Measurements from ENCODE around the gene PSMF1. TPM values are rescaled to one million over a fixed set of nuclear protein-coding genes. Genes with fewer than 3 reads are reported as not detected.

The PSMF1 gene
- total RNA-seq, 2 experiments from 2014 or later = 138 to 143 TPM

- Mint-ChIP-seq H3K36me3 (ENCODE audit: low read depth) (peaks cover 46% of the 10 kb centered on the region), H3K27ac (no peak overlapping the region), H3K9me3 (peaks cover 2% of the 10 kb centered on the region), H3K4me3 (no peak overlapping the region), H3K4me1 (ENCODE audit: low read depth) (peaks cover 2% of the 10 kb centered on the region), H3K27me3 (ENCODE audit: low read depth) (no peaks in the 10 kb centered on the region)
- no peak for DNase-seq
- CTCF ChIA-PET = interaction anchor here (0.5 to 1.2 kb wide), 2 partner anchors 262 to 354 kb away, joined by 3 read pairs; no protein-coding TSS in a partner anchor
- intact Hi-C loops (cut with micrococcal nuclease) = no loop called here
Measured at GRCh38 chr20:1150968-1151367, 32.6 kb downstream of the PSMF1 start.

DNA sequence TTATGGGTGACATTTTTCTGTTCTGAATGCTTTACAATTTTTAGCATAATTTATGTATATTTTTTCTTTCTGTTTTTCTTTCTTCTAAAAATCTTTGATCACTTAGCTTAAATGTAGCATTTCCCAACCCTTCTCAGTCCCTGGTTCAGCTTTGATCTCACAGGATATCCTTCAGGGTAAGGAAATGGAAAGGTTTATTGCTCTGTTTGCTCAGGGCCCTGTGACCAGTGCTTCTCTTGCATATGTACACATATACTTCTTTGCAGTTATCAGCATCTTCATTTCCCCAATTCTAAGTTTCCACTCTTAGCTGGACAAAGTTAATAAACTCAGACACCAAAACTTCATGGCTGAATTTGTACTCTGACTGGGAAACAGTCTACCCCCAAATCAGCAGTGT, 35.8 kb downstream of the PSMF1 start:
- H3K9me3 Mint-ChIP-seq = peaks cover 3% of the 10 kb centered on the region
- H3K36me3 Mint-ChIP-seq (ENCODE audit: low read depth) = peaks cover 45% of the 10 kb centered on the region

DNA sequence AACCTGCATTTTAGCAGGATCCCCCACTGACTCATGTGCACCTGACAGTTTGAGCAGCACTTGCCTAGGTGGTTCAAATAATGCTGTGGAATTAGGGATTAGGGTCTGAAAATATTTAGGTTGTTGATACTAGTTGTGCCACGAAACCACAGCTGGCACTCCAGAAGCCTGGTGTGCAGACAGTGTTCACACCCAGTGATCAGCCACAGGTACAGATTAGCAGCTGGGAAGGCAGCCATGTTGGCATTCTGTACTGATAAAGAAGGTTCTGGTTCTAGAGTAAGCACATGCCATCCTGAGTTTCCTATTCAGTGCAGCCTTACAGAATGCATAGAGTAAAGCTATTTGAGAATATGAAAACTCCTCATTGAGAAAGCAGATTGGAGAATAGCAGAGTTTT, 36.3 kb downstream of the PSMF1 start:
- no peak overlapping the region for H3K4me3 Mint-ChIP-seq
- peaks cover 43% of the 10 kb centered on the region for H3K36me3 Mint-ChIP-seq (ENCODE audit: low read depth)
- no peak overlapping the region for H3K27ac Mint-ChIP-seq
- no peaks in the 10 kb centered on the region for H3K27me3 Mint-ChIP-seq (ENCODE audit: low read depth)
- CTCF ChIA-PET = interaction anchor here (0.6 kb wide), 1 partner anchor 266 kb away, joined by 3 read pairs; no protein-coding TSS in a partner anchor
- intact Hi-C loops (cut with micrococcal nuclease) = no loop called here
- H3K9me3 Mint-ChIP-seq = peaks cover 3% of the 10 kb centered on the region
- H3K4me1 Mint-ChIP-seq (ENCODE audit: low read depth) = peaks cover 2% of the 10 kb centered on the region
- no peak for DNase-seq

More for the DNA sequence above, 35.8 kb downstream of the PSMF1 start:
- intact Hi-C loops (cut with micrococcal nuclease) = no loop called here
- DNase-seq = no peak
- CTCF ChIA-PET = no interaction called here
- no peak overlapping the region for H3K27ac Mint-ChIP-seq
- no peaks in the 10 kb centered on the region for H3K27me3 Mint-ChIP-seq (ENCODE audit: low read depth)
- H3K4me3 Mint-ChIP-seq = no peak overlapping the region
- H3K4me1 Mint-ChIP-seq (ENCODE audit: low read depth) = peaks cover 2% of the 10 kb centered on the region

- CTCF ChIA-PET = interaction anchor here (0.6 kb wide), 1 partner anchor 265 kb away, joined by 3 read pairs; no protein-coding TSS in a partner anchor
- DNase-seq = no peak
- intact Hi-C loops (cut with micrococcal nuclease) = no loop called here
- H3K27me3 Mint-ChIP-seq (ENCODE audit: low read depth) = no peaks in the 10 kb centered on the region
- no peak overlapping the region for H3K27ac Mint-ChIP-seq
- H3K4me3 Mint-ChIP-seq = no peak overlapping the region
- H3K36me3 Mint-ChIP-seq (ENCODE audit: low read depth) = peaks cover 46% of the 10 kb centered on the region
- H3K9me3 Mint-ChIP-seq = peaks cover 3% of the 10 kb centered on the region
- peaks cover 2% of the 10 kb centered on the region for H3K4me1 Mint-ChIP-seq (ENCODE audit: low read depth)
Measured at GRCh38 chr20:1155342-1155741, 36.9 kb downstream of the PSMF1 start.

GRCh38 chr20:1160496-1160895, 42.1 kb downstream of the PSMF1 start:
- no peak for DNase-seq
- Mint-ChIP-seq H3K4me3 (no peak overlapping the region), H3K27ac (no peak overlapping the region), H3K4me1 (ENCODE audit: low read depth) (no peaks in the 10 kb centered on the region), H3K36me3 (ENCODE audit: low read depth) (peaks cover 42% of the 10 kb centered on the region), H3K9me3 (peaks cover 3% of the 10 kb centered on the region), H3K27me3 (ENCODE audit: low read depth) (no peaks in the 10 kb centered on the region)
- intact Hi-C loops (cut with micrococcal nuclease) = no loop called here
- CTCF ChIA-PET = no interaction called here

DNA sequence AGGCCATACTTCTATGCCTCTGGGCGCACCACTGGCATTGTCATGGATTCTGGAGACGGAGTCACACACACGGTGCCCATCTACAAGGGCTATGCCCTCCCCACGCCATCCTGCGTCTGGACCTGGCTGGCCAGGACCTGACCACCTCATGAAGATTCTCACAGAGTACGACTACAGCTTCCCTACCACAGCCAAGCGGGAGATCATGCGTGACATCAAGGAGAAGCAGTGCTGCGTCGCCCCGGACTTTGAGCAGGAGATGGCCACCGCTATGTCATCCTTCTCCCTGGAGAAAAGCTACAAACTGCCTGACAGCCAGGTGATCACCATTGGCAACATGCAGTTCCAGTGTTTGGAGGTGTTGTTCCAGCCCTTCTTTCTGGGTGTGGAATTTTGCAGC, 42.6 kb downstream of the PSMF1 start:
- CTCF ChIA-PET = no interaction called here
- intact Hi-C loops (cut with micrococcal nuclease) = no loop called here
- Mint-ChIP-seq H3K36me3 (ENCODE audit: low read depth) (peaks cover 40% of the 10 kb centered on the region), H3K4me1 (ENCODE audit: low read depth) (no peaks in the 10 kb centered on the region), H3K4me3 (no peak overlapping the region), H3K9me3 (peaks cover under 1% of the 10 kb centered on the region), H3K27ac (no peak overlapping the region), H3K27me3 (ENCODE audit: low read depth) (no peaks in the 10 kb centered on the region)
- DNase-seq = no peak

DNA sequence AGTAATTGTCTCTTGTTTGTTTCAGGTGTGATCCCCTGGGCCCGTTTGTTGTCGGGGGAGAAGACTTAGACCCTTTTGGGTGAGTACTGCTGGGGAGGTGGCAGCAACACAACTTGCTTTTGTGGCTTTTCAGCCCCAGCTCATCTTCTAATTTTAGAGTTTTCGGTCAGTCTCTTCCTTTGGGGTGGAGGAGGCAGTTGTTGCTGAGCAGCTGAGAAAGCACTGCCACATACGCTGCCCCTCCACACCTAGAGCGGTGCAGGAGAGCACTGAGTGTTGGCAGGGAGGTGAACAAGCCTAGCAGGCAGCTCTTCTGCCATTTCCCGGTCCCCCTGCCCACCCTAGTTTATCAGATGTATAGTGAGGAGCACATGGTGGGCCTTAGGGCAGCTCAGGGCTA, 44.7 kb downstream of the PSMF1 start:
- Mint-ChIP-seq H3K4me3 (no peak overlapping the region), H3K4me1 (ENCODE audit: low read depth) (no peaks in the 10 kb centered on the region), H3K36me3 (ENCODE audit: low read depth) (peaks cover 52% of the 10 kb centered on the region), H3K9me3 (no peaks in the 10 kb centered on the region), H3K27ac (no peak overlapping the region), H3K27me3 (ENCODE audit: low read depth) (no peaks in the 10 kb centered on the region)
- DNase-seq = no peak
- CTCF ChIA-PET = interaction anchor here (0.7 kb wide), 1 partner anchor 23 kb away, joined by 4 read pairs; no protein-coding TSS in a partner anchor
- intact Hi-C loops (cut with micrococcal nuclease) = no loop called here

GRCh38 chr20:1163653-1164052, 45.3 kb downstream of the PSMF1 start:
- CTCF ChIA-PET = interaction anchor here (0.7 kb wide), 1 partner anchor 23 kb away, joined by 4 read pairs; no protein-coding TSS in a partner anchor
- intact Hi-C loops (cut with micrococcal nuclease) = no loop called here
- no peaks in the 10 kb centered on the region for H3K9me3 Mint-ChIP-seq
- DNase-seq = no peak
- H3K27me3 Mint-ChIP-seq (ENCODE audit: low read depth) = no peaks in the 10 kb centered on the region
- no peak overlapping the region for H3K4me3 Mint-ChIP-seq
- H3K36me3 Mint-ChIP-seq (ENCODE audit: low read depth) = peaks cover 58% of the 10 kb centered on the region
- H3K4me1 Mint-ChIP-seq (ENCODE audit: low read depth) = no peaks in the 10 kb centered on the region
- no peak overlapping the region for H3K27ac Mint-ChIP-seq

DNA sequence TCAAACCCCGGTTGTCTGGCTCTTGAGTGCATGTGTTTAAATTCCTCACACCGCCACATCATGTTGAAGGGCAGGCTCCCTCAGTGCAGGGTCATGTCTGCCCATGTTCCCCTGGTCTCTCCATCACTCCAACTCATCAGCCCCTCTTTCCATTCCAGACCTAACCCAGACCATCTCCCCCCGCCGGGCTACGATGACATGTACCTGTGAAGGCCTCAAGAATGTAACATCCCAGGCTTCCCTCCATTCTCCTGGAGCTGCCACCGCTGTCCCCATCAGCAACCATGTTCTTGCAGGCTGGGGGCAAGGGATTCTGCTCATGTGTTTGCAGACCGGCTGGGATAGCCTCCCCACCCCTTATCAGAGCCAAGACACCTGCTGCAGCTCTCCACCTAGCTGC, 46.5 kb downstream of the PSMF1 start:
- intact Hi-C loops (cut with micrococcal nuclease) = no loop called here
- no peak for DNase-seq
- Mint-ChIP-seq H3K27ac (no peak overlapping the region), H3K27me3 (ENCODE audit: low read depth) (no peaks in the 10 kb centered on the region), H3K4me1 (ENCODE audit: low read depth) (no peaks in the 10 kb centered on the region), H3K9me3 (no peaks in the 10 kb centered on the region), H3K4me3 (no peak overlapping the region), H3K36me3 (ENCODE audit: low read depth) (peaks cover 60% of the 10 kb centered on the region)
- CTCF ChIA-PET = no interaction called here

DNA sequence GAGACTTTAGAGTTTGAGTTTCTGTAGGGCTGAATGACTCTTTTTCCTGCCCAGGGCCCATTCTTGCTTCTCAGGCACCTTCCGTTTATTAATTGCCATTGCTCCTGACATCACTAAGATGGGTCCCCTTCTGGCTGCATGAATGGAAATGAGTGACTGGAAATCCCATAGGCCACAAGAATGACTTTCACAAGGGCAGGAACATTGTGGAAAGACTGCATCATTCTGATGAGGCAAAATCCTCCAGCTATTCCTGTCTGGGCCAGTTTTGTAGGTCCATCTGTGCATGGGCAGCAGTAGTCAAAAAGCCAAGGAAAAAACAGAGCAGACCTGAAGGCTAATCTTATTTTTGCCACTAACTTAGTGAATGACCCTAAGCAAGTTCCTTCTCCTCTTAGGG, 47.1 kb downstream of the PSMF1 start:
- Mint-ChIP-seq H3K9me3 (no peaks in the 10 kb centered on the region), H3K27me3 (ENCODE audit: low read depth) (no peaks in the 10 kb centered on the region), H3K36me3 (ENCODE audit: low read depth) (peaks cover 58% of the 10 kb centered on the region), H3K27ac (no peak overlapping the region), H3K4me3 (no peak overlapping the region), H3K4me1 (ENCODE audit: low read depth) (no peaks in the 10 kb centered on the region)
- CTCF ChIA-PET = no interaction called here
- intact Hi-C loops (cut with micrococcal nuclease) = no loop called here
- DNase-seq = no peak

- Mint-ChIP-seq H3K9me3 (no peaks in the 10 kb centered on the region), H3K36me3 (ENCODE audit: low read depth) (peaks cover 55% of the 10 kb centered on the region), H3K27ac (no peak overlapping the region), H3K4me3 (no peak overlapping the region), H3K27me3 (ENCODE audit: low read depth) (no peaks in the 10 kb centered on the region), H3K4me1 (ENCODE audit: low read depth) (no peaks in the 10 kb centered on the region)
- intact Hi-C loops (cut with micrococcal nuclease) = no loop called here
- DNase-seq = no peak
- CTCF ChIA-PET = no interaction called here
Measured at GRCh38 chr20:1165941-1166340, 47.5 kb downstream of the PSMF1 start.

- Mint-ChIP-seq H3K4me3 (no peak overlapping the region), H3K27ac (no peak overlapping the region), H3K27me3 (ENCODE audit: low read depth) (no peaks in the 10 kb centered on the region), H3K4me1 (ENCODE audit: low read depth) (no peaks in the 10 kb centered on the region), H3K9me3 (no peaks in the 10 kb centered on the region), H3K36me3 (ENCODE audit: low read depth) (peaks cover 51% of the 10 kb centered on the region)
- CTCF ChIA-PET = no interaction called here
- intact Hi-C loops (cut with micrococcal nuclease) = no loop called here
- DNase-seq = no peak
Measured at GRCh38 chr20:1166948-1167720, 48.7 kb downstream of the PSMF1 start.

DNA sequence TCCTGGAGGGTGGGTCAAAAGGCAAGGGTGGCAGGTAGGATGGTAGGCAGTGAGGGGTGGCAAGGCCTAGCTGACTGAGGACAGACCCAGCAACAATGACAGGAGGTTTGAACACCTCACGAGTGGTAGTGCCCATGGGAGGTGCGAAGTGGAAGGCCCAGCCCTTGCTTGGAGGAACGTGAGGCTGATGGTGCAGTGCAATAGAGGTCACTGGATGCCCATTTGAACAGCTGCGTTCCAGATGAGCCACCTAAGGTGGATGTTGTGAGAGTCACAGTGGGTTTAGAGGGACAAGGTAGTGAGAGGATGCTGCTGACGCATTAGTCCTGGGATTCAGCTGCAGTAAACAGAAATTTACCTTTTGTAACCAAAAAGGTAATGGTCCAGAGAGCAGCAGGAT, 50.8 kb downstream of the PSMF1 start:
- Mint-ChIP-seq H3K27ac (no peak overlapping the region), H3K27me3 (ENCODE audit: low read depth) (no peaks in the 10 kb centered on the region), H3K4me3 (no peak overlapping the region), H3K36me3 (ENCODE audit: low read depth) (peaks cover 51% of the 10 kb centered on the region), H3K4me1 (ENCODE audit: low read depth) (no peaks in the 10 kb centered on the region), H3K9me3 (no peaks in the 10 kb centered on the region)
- no peak for DNase-seq
- intact Hi-C loops (cut with micrococcal nuclease) = no loop called here
- CTCF ChIA-PET = no interaction called here
